ENCODE measurements around the gene PDZD2.
"Not testable (repeated sequence)": the region's sequence is repeated elsewhere in the genome, so short reads cannot be mapped to it uniquely, and the experiment has no call there.

GRCh38 chr5:32080565-32080964 lies 441.6 kb downstream of the PDZD2 start:
- TF ChIP-seq EP300, CTCF, POLR2A (IDR thresholded peaks at IDR 0.05): not testable (repeated sequence)

All from suprapubic skin (tissue), 3 donors.